PC-9 (cell line): ENCODE data around the gene MS4A13. TPM values are rescaled to one million over a fixed set of nuclear protein-coding genes. Genes with fewer than 3 reads are reported as not detected.

Experiments used
- BruUV-seq: library from RNA; stranded (reverse); fragments of 400-500 nt; replicated peaks from 2 replicates; lab custom pipeline; 2021; lab: Mats Ljungman, UMichigan
- CTCF ChIA-PET: fragments of 300-600 bp; sonication (Branson Sonifier 250); formaldehyde crosslinking; loops from one replicate; lab custom pipeline; 2022; ENCODE audit warnings: antibody characterized with exemption; lab: Charles Lee
- POLR2A ChIA-PET: fragments of 300-600 bp; sonication (Branson Sonifier 250); formaldehyde crosslinking; loops from one replicate; lab custom pipeline; 2022; ENCODE audit warnings: antibody characterized with exemption; ENCODE audit not compliant: unreplicated experiment; lab: Charles Lee
- DNase-seq, 2 experiments: peaks; one replicate each; pipeline versions ENCODE4 v3.0.0 to v3.0.0-alpha.2; 2015 to 2022; ENCODE audit warnings: mixed read lengths in 1 of 2
- H2AFZ ChIP-seq: fragments of 200-600 bp; sonication (generic); 2 replicates; pipeline ENCODE4 v1.8.1; 2017; ENCODE audit warnings: antibody characterized with exemption
- H3F3A ChIP-seq: fragments of 200-600 bp; sonication (generic); 2 replicates; pipeline ENCODE4 v1.8.1; 2017; ENCODE audit warnings: antibody characterized with exemption, mild to moderate bottlenecking, low read depth; ENCODE audit not compliant: insufficient read depth
- H3K27ac ChIP-seq: fragments of 200-600 bp; sonication (generic); 2 replicates; pipeline ENCODE4 v1.6.1; 2016; ENCODE audit warnings: mixed run types
- H3K27me3 ChIP-seq: fragments of 200-600 bp; sonication (generic); 2 replicates; pipeline ENCODE4 v1.6.1; 2016; ENCODE audit warnings: low read depth, mixed run types; ENCODE audit not compliant: insufficient read depth
- H3K36me3 ChIP-seq: fragments of 200-600 bp; sonication (generic); 2 replicates; pipeline ENCODE4 v1.6.1; 2016; ENCODE audit warnings: low read depth, mixed run types
- H3K4me1 ChIP-seq: fragments of 200-600 bp; sonication (generic); replicated peaks from 2 replicates; pipeline ENCODE4 v1.6.1; 2016; ENCODE audit warnings: mixed run types; ENCODE audit not compliant: insufficient read depth
- H3K4me2 ChIP-seq: fragments of 200-600 bp; sonication (generic); 2 replicates; pipeline ENCODE4 v1.6.1; 2017; ENCODE audit warnings: mixed run types
- H3K4me3 ChIP-seq: fragments of 200-600 bp; sonication (generic); 2 replicates; pipeline ENCODE4 v1.6.1; 2016; ENCODE audit warnings: mixed run types
- H3K79me2 ChIP-seq: fragments of 200-600 bp; sonication (generic); 2 replicates; pipeline ENCODE4 v1.6.1; 2017; ENCODE audit warnings: low read depth, mixed run types
- H3K9me2 ChIP-seq: fragments of 200-600 bp; sonication (generic); 2 replicates; pipeline ENCODE4 v1.8.1; 2017; ENCODE audit warnings: mild to moderate bottlenecking; ENCODE audit not compliant: insufficient read depth
- H3K9me3 ChIP-seq: fragments of 200-600 bp; sonication (generic); 2 replicates; pipeline ENCODE4 v1.8.1; 2016; ENCODE audit warnings: low read depth; ENCODE audit not compliant: insufficient read depth
- H4K20me1 ChIP-seq: fragments of 200-600 bp; sonication (generic); 2 replicates; pipeline ENCODE4 v1.8.1; 2017; ENCODE audit not compliant: insufficient read depth
- EZH2 ChIP-seq: fragments of 200-600 bp; sonication (generic); IDR thresholded peaks from 2 replicates; pipeline ENCODE4 v1.8.0; 2017; ENCODE audit warnings: antibody characterized with exemption, low read depth
- intact Hi-C: fragments of 100-400 bp; cut with micrococcal nuclease; formaldehyde crosslinking; loops from one replicate; pipeline ENCODE4 v1.10.0; 2022; ENCODE audit not compliant: unreplicated experiment
- total RNA-seq: library from RNA; stranded (reverse); gene quantifications from 2 replicates; pipeline ENCODE4 v1.2.3, GENCODE V29; 2021
- TF ChIP-seq, protein P1 (sequence below): fragments of 200-600 bp; sonication (generic); conservative IDR thresholded peaks from 2 replicates; pipeline ENCODE4 v1.6.1; 2017; ENCODE audit warnings: mixed run types, antibody characterized with exemption, mild to moderate bottlenecking, moderate library complexity

MS4A13 gene
- total RNA-seq, 1 experiment from 2014 or later, result not detected

DNA sequence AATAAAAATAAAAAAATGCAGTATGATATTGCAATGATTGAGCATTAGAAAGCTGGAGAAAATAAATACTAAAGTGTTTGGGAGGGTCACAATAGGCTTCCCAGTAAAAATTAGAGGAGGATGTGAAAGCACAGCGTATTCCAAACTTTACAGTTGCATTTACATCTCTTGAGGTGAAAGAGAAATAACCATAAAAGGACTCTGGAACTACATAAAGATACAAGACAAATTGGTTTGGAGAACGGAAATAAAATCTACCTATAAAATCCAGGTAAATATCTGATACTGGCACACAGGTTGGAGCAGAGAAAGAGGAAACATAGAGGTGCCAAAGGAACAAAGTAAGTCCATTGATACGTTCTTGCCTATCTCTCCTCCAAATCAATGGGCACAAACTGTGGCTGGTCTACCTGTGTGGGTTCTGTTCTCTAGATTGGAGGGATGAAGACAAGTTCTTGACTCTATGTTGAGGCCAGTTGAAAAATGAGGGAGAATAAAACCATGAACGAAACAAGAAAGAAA is 22.6 kb upstream of the MS4A13 start, which contains the start of gene MS4A12:
Gene MS4A12, plus strand, starts transcription at position 291 of the 522 bp plus-strand sequence. CDS start 4,541 bp downstream, outside the sequence.
- H3K4me2 ChIP-seq, result no peak within 1 kb of the TSS
- no peaks in the 10 kb centered on the region for H3K4me1 ChIP-seq
- H3K27ac ChIP-seq, result no peak within 1 kb of the TSS
- no peaks in the 10 kb centered on the region for H3K9me2 ChIP-seq
- ChIA-PET POLR2A (no interaction called here), CTCF (no interaction called here)
- no peaks in the 10 kb centered on the region for H3K9me3 ChIP-seq
- DNase-seq, result no peak
- BruUV-seq, result no TSS peak
- no peak for TF ChIP-seq EZH2
- TF ChIP-seq, protein P1, sequence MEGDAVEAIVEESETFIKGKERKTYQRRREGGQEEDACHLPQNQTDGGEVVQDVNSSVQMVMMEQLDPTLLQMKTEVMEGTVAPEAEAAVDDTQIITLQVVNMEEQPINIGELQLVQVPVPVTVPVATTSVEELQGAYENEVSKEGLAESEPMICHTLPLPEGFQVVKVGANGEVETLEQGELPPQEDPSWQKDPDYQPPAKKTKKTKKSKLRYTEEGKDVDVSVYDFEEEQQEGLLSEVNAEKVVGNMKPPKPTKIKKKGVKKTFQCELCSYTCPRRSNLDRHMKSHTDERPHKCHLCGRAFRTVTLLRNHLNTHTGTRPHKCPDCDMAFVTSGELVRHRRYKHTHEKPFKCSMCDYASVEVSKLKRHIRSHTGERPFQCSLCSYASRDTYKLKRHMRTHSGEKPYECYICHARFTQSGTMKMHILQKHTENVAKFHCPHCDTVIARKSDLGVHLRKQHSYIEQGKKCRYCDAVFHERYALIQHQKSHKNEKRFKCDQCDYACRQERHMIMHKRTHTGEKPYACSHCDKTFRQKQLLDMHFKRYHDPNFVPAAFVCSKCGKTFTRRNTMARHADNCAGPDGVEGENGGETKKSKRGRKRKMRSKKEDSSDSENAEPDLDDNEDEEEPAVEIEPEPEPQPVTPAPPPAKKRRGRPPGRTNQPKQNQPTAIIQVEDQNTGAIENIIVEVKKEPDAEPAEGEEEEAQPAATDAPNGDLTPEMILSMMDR, result no peak
- no peaks in the 10 kb centered on the region for H3F3A ChIP-seq
- no peak within 1 kb of the TSS for H2AFZ ChIP-seq
- H4K20me1 ChIP-seq, result no peaks in the 10 kb centered on the region
- intact Hi-C loops, result no loop called here
- H3K4me3 ChIP-seq, result no peak within 1 kb of the TSS
- peaks cover 21% of the 10 kb centered on the region for H3K27me3 ChIP-seq
- no peaks in the 10 kb centered on the region for H3K79me2 ChIP-seq
- no peaks in the 10 kb centered on the region for H3K36me3 ChIP-seq

DNA sequence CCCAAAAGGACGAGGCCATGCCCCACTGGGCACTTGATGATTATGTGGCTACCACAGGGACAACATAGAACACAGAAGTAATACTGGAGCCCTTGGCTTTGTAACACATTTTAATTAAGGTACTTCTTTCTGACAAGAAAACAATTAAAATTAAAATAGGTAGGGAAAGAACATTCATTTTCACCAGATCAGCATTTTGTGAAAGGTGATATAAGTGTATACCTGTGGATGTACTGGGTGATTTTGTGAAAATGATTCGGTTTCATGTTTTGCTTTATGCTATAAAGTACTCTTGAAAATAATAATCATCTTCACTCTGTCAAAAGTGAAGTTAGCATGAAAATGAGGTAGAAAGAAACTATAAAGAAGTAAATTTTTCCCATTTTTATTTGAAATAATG is 21.7 kb upstream of the MS4A13 start:
- POLR2A ChIA-PET, result no interaction called here
- DNase-seq, result no peak
- no peaks in the 10 kb centered on the region for H3K9me2 ChIP-seq
- no peaks in the 10 kb centered on the region for H3K9me3 ChIP-seq
- TF ChIP-seq EZH2, result no peak
- TF ChIP-seq, protein P1, result no peak
- H3F3A ChIP-seq, result no peaks in the 10 kb centered on the region
- H4K20me1 ChIP-seq, result no peaks in the 10 kb centered on the region
- CTCF ChIA-PET, result no interaction called here
- H2AFZ ChIP-seq, result no peak overlapping the region
- H3K4me3 ChIP-seq, result no peak overlapping the region
- no peaks in the 10 kb centered on the region for H3K36me3 ChIP-seq
- no peak overlapping the region for H3K27ac ChIP-seq
- peaks cover 25% of the 10 kb centered on the region for H3K27me3 ChIP-seq
- H3K4me1 ChIP-seq, result no peaks in the 10 kb centered on the region
- H3K4me2 ChIP-seq, result no peak overlapping the region
- intact Hi-C loops, result no loop called here
- BruUV-seq, result no TSS peak
- no peaks in the 10 kb centered on the region for H3K79me2 ChIP-seq

DNA sequence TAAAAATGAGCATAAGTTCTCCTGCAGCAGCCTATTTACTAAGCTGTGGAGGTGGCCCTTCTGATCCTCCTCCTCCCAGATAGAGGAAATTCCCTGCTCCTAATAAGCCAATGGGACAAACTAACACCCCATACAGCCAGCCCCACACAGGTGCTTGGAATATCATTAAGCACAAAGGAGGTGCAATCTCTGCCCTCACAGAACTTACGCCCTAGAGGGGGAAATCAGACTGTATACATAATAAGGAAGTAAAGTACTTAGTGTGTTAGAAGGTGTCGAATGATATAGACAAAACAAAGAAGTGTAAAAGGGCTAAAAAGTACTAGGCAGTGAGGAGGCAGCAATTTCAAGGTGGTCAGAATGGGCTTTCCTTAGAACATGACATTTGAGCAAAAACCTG is 16.8 kb upstream of the MS4A13 start:
- Histone ChIP-seq H3K4me1 (no peaks in the 10 kb centered on the region), H2AFZ (no peak overlapping the region), H3K36me3 (no peaks in the 10 kb centered on the region), H3K27ac (no peak overlapping the region), H3F3A (no peaks in the 10 kb centered on the region), H4K20me1 (no peaks in the 10 kb centered on the region), H3K4me3 (no peak overlapping the region), H3K27me3 (peaks cover 41% of the 10 kb centered on the region), H3K4me2 (no peak overlapping the region), H3K79me2 (no peaks in the 10 kb centered on the region), H3K9me3 (no peaks in the 10 kb centered on the region), H3K9me2 (no peaks in the 10 kb centered on the region; the same call in 1 of the 2 replicates)
- intact Hi-C loops, result no loop called here
- ChIA-PET CTCF (no interaction called here), POLR2A (no interaction called here)
- DNase-seq, result no peak
- TF ChIP-seq, protein P1, result no peak
- BruUV-seq, result no TSS peak
